GM18909 (cell line): Measurements from ENCODE around the gene PLD1.

Experiments used
- ATAC-seq: cut with Tn5 transposase; IDR thresholded peaks from one replicate; pipeline ENCODE4 v1.9.1; 2021; ENCODE audit warnings: mild to moderate bottlenecking; ENCODE audit not compliant: unreplicated experiment, poor library complexity

The PLD1 gene

DNA sequence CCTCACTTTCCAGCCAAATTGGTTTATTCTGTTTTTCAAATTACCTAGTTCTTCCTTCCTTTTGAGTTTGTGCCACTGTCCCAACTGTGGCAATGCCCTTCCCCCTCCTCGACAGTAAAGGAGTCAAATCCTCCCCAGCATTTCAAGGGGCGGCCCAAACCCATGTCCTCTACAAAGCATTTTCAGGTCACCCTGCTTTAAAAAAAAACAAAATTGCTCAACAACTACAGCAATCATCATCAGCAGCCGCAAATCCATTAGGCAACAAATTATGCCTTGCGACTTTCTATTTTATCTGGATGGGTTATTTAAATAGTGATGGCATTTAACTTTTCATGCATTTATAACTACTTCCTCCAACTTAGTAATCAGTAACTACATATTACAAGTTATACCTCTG lies 32.7 kb downstream of the PLD1 start:
- no peak for ATAC-seq

- no peak for ATAC-seq
Measured at GRCh38 chr3:171776839-171777583, 33.3 kb downstream of the PLD1 start.

DNA sequence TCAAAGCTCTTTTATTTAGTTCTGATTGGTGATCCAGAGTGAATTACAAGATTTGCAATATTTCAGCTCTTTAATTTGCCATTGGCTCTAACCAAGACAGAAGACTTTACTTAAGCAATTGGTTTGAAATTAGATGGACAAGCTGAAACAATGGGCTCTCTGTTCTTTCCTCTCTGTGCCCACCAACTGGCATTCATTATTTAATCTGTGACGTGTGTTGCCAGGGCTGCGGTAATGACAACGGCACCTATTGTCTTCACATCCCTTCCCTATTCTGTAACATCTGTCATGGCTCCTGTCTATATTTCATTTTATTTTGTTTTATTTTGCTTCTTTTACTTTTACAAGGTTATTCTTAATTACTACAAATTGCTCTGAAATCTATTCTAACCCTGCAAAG lies 33.9 kb downstream of the PLD1 start:
- ATAC-seq = no peak

DNA sequence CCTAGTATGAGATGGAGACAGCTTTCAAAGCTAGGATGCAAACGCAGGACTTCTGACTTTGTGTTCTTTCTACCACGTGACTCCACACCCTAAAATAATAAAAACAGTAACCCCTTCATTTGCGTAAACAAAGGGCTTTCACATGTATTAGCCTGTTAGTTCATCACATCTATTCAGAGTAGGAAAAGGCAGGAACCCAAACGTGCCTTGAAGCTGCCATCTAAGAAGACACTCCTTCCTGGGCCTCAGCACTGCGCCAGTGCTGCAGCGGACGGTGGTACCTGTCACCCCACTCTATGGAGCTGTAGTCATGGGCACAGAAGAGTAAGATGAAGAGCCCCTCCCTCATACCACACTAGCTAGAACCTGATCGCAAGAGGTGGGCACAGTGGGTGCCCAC lies 34.3 kb downstream of the PLD1 start:
- ATAC-seq = no peak

DNA sequence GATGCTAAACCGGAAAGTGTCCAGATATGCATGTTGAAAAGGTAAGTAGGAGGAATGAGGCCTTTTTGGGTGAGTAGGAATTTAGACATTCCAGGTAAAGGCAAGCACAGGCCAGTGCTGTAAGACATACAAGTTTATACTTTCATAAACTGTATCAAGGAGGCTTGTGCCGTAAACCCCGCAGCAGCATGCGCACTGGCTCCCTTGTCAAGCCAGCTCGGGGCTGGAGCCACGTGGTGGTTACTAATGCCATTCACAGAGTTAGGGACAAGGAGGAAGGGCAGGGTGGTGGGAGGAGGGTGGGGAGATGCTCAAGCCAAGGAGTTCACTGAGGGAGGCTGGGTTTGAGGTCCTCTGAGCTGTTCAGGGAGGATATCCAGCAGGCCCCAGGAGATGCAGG lies 35.8 kb downstream of the PLD1 start:
- no peak for ATAC-seq

- no peak for ATAC-seq
Measured at GRCh38 chr3:171772427-171773056, 37.7 kb downstream of the PLD1 start.

GRCh38 chr3:171770689-171771620 lies 39.3 kb downstream of the PLD1 start:
- ATAC-seq = no peak

DNA sequence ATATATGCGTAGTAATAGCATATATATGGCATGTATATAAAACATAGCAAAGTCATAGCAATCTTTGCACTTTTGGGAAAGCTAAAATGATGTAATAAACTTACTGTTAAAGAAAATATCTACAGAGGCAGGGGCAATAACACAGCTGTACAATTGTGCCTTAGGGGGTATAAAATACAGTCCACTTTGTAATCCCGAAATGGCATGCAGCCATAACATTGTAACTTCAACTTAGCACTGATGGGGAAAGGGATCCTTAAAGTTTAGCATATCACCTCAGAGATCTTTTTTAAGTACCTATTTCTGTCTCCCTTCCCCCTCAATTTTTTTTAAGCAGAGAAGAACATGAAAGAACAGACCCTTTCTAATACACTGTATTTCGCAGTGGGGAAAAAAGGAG lies 40.8 kb downstream of the PLD1 start:
- ATAC-seq = no peak

- ATAC-seq = no peak
Measured at GRCh38 chr3:171768986-171769385, 41.3 kb downstream of the PLD1 start.

DNA sequence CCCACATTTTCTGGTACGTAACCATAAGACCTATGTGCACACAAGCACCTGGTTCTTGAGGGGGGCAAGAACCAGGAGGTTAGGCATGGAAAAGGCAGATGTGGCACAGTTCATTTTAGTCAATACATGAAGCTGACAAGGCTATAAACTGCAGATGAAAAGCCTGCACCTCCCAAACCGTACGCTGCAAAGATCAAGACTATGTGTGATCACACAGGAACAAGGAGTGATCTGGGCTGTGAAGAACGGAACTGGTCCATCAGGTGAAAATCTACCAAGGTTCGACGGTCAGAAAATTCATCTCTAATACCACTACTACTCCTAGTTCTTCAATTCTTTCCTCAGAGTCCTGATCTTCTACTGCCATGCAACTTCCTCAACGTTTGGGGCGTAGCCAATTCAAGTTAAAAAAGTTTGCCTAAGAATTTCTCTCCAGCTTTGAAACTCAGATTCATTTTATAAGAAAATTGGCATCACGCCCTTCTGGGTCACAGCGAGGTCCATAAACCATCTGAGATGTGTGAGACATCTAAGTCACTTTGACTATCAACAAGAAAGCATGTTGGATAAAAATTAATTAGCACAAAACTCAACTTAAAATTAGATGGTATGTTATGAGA lies 41.9 kb downstream of the PLD1 start:
- ATAC-seq = no peak

DNA sequence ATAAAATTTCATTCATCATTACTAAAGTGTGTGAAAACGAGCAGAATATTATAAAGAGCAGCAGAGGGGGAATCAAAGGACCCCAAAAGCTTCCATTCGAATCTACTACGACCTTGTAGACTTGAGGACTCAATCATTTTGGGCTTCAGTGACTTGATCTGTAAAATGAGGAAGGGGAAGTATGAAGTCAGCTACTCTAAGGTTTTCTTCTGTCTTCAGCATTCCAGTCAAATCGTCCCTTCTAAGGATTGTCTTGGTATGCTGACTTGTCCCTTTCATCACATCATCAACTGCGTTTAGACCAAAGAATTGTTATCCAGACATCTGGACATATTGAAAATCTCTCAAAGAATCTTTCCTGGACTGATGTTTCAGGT lies 44.8 kb downstream of the PLD1 start:
- ATAC-seq = no peak

DNA sequence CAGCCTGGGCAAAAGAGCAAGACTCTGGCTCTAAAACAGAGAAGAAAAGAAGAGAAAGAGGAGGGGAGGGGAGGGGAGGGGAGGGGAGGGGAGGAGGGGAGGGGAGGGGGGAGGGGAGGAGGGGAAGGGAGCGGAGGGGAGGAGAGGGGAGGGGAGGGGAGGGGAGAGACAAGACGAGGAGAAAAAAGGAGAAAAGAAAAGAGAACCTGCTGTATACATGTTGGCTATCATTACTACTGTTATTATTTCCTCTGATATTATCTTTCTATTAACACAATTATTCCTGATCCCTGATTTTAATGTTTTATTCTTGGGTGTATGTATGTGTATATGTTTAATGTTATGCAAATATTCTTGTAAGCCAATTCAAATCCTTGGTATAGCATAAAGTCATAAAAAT lies 46.9 kb downstream of the PLD1 start:
- no peak for ATAC-seq

- no peak for ATAC-seq
Measured at GRCh38 chr3:171760477-171760876, 49.8 kb downstream of the PLD1 start.

GRCh38 chr3:171758109-171758508 lies 52.2 kb downstream of the PLD1 start:
- ATAC-seq = no peak

- ATAC-seq = no peak
Measured at GRCh38 chr3:171757361-171758034, 52.8 kb downstream of the PLD1 start.

GRCh38 chr3:171755656-171756055 lies 54.6 kb downstream of the PLD1 start:
- no peak for ATAC-seq

GRCh38 chr3:171755015-171755589 lies 55.2 kb downstream of the PLD1 start:
- ATAC-seq = no peak

DNA sequence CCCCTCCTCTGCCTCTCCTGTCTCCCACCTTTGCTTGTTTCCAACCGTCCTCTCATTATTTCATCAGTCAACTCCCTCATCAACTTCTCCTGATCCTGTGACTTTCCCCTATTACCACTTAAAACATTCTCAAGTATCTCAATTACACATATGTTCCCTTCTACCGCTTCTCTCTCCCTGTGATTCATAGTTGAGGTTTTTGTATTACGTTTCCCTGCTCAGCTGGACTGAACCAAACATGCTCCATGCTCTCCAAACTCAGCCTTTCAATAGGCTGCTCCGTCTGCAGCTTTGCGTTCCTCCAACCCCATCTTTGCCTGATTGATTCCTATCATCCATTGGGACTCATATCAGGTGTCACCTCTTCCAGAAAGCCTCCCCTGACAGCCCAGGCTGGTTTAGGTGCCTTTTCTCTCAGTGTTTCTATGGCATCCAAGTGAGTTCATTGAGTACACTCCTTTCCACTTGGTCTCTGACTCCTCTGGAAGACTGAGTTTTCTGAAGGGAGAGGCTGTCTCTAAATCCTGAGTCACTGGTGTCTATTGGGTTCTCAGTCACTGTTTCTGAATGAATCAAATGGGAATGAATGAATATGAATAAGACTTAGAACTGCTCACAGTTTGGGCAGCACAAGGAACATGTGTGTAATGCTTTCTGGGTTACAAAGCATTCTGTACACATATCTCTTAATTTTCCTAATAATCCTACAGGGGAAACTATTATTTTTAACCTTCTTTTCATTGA lies 56.4 kb downstream of the PLD1 start:
- no peak for ATAC-seq

GRCh38 chr3:171753025-171753472 lies 57.2 kb downstream of the PLD1 start:
- ATAC-seq = no peak
